Measurements from ENCODE around the gene ENTPD1.

The ENTPD1 gene

DNA sequence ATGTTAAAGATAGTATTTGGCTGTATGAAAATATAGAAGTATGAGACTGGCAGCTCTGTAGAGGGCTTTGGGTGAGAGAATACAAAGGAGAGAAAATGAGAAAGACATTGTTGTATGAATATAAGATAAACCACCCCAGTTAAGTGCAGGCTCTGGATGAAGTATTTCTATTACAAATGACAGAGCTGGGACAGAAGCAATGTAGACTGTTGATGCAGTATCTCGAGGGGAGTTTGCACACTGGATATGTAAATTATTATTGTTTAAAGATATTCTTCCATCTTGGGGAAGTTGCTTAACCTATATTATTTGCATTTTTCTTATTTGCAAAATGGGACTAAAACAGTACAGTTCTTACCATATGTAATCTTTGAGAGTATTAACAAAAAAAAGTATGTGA is 31.5 kb downstream of the ENTPD1 start:
- Histone ChIP-seq H3K4me1 (ENCODE audit: control insufficient read depth in 2 of 2, insufficient read depth in 1 of 2, low read depth in 1 of 2, low read length in 2 of 2) (peaks cover 0 to 6% of the 10 kb centered on the region in 2 donors), H3K9ac (ENCODE audit: low read depth, low read length, poor library complexity) (no peak overlapping the region), H3K36me3 (replicated peaks in 1 of 2; ENCODE audit: control insufficient read depth in 2 of 2, insufficient read depth in 2 of 2, low read length in 2 of 2) (no peaks in the 10 kb centered on the region), H3K27ac (replicated peaks; ENCODE audit: low read length) (no peak overlapping the region), H3K27me3 (ENCODE audit: control insufficient read depth in 3 of 3, insufficient read depth in 3 of 3, low read depth in 1 of 3, low read length in 3 of 3) (no peaks in the 10 kb centered on the region), H4K8ac (ENCODE audit: low read depth, low read length) (no peak overlapping the region), H3K4me3 (ENCODE audit: low read length in 2 of 2) (no peak overlapping the region), H2AK5ac (ENCODE audit: low read depth, low read length) (no peak overlapping the region), H3K4ac (ENCODE audit: low read length) (no peak overlapping the region), H3K4me2 (ENCODE audit: insufficient read depth, low read length, poor library complexity, severe bottlenecking) (no peak overlapping the region), H2BK5ac (ENCODE audit: low read length) (no peak overlapping the region), H2BK12ac (ENCODE audit: low read length) (no peak overlapping the region), H2BK15ac (ENCODE audit: low read length) (no peak overlapping the region), H3K79me1 (ENCODE audit: low read depth, low read length) (no peaks in the 10 kb centered on the region), H3K9me3 (replicated peaks in 1 of 2; ENCODE audit: control insufficient read depth in 2 of 2, insufficient read depth in 1 of 2, low read depth in 1 of 2, low read length in 2 of 2) (no peaks in the 10 kb centered on the region), H2BK120ac (ENCODE audit: low read depth, low read length) (no peak overlapping the region), H3K18ac (ENCODE audit: low read length) (no peak overlapping the region), H3K23ac (ENCODE audit: low read depth, low read length, poor library complexity) (no peak overlapping the region), H2AFZ (ENCODE audit: low read length) (no peak overlapping the region), H3K14ac (ENCODE audit: low read length) (no peak overlapping the region), H4K91ac (ENCODE audit: low read depth, low read length, poor library complexity) (no peak overlapping the region)
- WGBS, 2 donors (ENCODE audit: extremely low coverage in 2 of 2, insufficient read length in 2 of 2, insufficient replicate concordance in 1 of 2), result no CpG with 5 or more reads among the region's 1 CpG
- DNase-seq (ENCODE audit: low spot score), result no peak

DNA sequence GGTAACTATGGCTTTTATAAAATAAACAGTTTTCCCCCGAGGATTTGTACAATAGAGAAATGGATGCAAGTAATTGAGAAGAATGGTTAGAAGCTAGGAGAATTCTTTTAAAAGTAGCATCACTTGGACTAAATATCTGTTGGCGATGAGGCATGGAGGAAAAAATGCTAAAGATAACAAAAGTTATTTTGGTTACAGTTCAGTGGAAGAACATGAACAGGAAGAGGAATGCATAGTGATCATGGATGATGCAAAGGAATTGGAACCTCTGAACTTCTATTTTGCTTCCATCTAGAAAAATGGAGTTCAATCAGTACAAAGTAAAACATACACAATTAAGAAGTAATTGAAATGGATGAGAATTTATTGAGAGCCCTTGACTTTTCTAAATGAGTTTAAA is 32.9 kb downstream of the ENTPD1 start:
- no peaks in the 10 kb centered on the region for H3K27me3 ChIP-seq (ENCODE audit: control insufficient read depth in 3 of 3, insufficient read depth in 3 of 3, low read depth in 1 of 3, low read length in 3 of 3)
- no peak overlapping the region for H3K14ac ChIP-seq (ENCODE audit: low read length)
- no peak overlapping the region for H3K4ac ChIP-seq (ENCODE audit: low read length)
- H2BK15ac ChIP-seq (ENCODE audit: low read length), result no peak overlapping the region
- peaks cover 0 to 9% of the 10 kb centered on the region in 2 donors for H3K4me1 ChIP-seq (ENCODE audit: control insufficient read depth in 2 of 2, insufficient read depth in 1 of 2, low read depth in 1 of 2, low read length in 2 of 2)
- no peak overlapping the region for H3K23ac ChIP-seq (ENCODE audit: low read depth, low read length, poor library complexity)
- WGBS, 2 donors (ENCODE audit: extremely low coverage in 2 of 2, insufficient read length in 2 of 2, insufficient replicate concordance in 1 of 2), result no CpG with 5 or more reads among the region's 2 CpGs
- no peaks in the 10 kb centered on the region for H3K79me1 ChIP-seq (ENCODE audit: low read depth, low read length)
- H4K8ac ChIP-seq (ENCODE audit: low read depth, low read length), result no peak overlapping the region
- no peak overlapping the region for H4K91ac ChIP-seq (ENCODE audit: low read depth, low read length, poor library complexity)
- no peak overlapping the region for H3K27ac ChIP-seq (replicated peaks; ENCODE audit: low read length)
- no peaks in the 10 kb centered on the region for H3K36me3 ChIP-seq (replicated peaks in 1 of 2; ENCODE audit: control insufficient read depth in 2 of 2, insufficient read depth in 2 of 2, low read length in 2 of 2)
- no peak overlapping the region for H3K4me3 ChIP-seq (ENCODE audit: low read length in 2 of 2)
- H3K9ac ChIP-seq (ENCODE audit: low read depth, low read length, poor library complexity), result no peak overlapping the region
- H2BK5ac ChIP-seq (ENCODE audit: low read length), result no peak overlapping the region
- no peak overlapping the region for H2BK12ac ChIP-seq (ENCODE audit: low read length)
- H3K18ac ChIP-seq (ENCODE audit: low read length), result no peak overlapping the region
- no peak overlapping the region for H2BK120ac ChIP-seq (ENCODE audit: low read depth, low read length)
- no peak overlapping the region for H2AK5ac ChIP-seq (ENCODE audit: low read depth, low read length)
- no peaks in the 10 kb centered on the region for H3K9me3 ChIP-seq (replicated peaks in 1 of 2; ENCODE audit: control insufficient read depth in 2 of 2, insufficient read depth in 1 of 2, low read depth in 1 of 2, low read length in 2 of 2)
- no peak for DNase-seq (ENCODE audit: low spot score)
- H2AFZ ChIP-seq (ENCODE audit: low read length), result no peak overlapping the region
- no peak overlapping the region for H3K4me2 ChIP-seq (ENCODE audit: insufficient read depth, low read length, poor library complexity, severe bottlenecking)

DNA sequence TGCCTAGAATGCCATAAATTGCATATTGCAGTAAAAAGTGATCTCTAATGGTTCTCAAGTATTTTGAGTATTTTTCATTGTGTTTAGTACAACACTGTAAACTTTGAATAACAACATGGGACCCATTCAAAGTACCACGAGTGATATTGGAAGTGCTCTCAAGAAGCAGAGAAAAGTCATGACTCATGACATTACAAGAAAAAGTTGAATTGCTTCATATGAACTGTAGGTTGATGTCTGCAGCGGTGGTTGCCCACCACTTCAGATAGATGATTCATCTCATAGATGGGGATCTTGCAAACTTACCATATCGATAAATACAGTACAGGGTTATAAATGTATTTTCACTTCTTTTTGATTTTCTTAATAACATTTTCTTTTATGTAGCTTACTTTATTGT is 33.9 kb downstream of the ENTPD1 start:
- no peak overlapping the region for H3K9ac ChIP-seq (ENCODE audit: low read depth, low read length, poor library complexity)
- H3K79me1 ChIP-seq (ENCODE audit: low read depth, low read length), result no peaks in the 10 kb centered on the region
- H3K27ac ChIP-seq (replicated peaks; ENCODE audit: low read length), result no peak overlapping the region
- H4K8ac ChIP-seq (ENCODE audit: low read depth, low read length), result no peak overlapping the region
- H2AFZ ChIP-seq (ENCODE audit: low read length), result no peak overlapping the region
- H3K27me3 ChIP-seq (ENCODE audit: control insufficient read depth in 3 of 3, insufficient read depth in 3 of 3, low read depth in 1 of 3, low read length in 3 of 3), result no peaks in the 10 kb centered on the region
- H4K91ac ChIP-seq (ENCODE audit: low read depth, low read length, poor library complexity), result no peak overlapping the region
- H3K4me2 ChIP-seq (ENCODE audit: insufficient read depth, low read length, poor library complexity, severe bottlenecking), result no peak overlapping the region
- no peaks in the 10 kb centered on the region for H3K36me3 ChIP-seq (replicated peaks in 1 of 2; ENCODE audit: control insufficient read depth in 2 of 2, insufficient read depth in 2 of 2, low read length in 2 of 2)
- no peak overlapping the region for H3K18ac ChIP-seq (ENCODE audit: low read length)
- no peak for DNase-seq (ENCODE audit: low spot score)
- H2BK12ac ChIP-seq (ENCODE audit: low read length), result no peak overlapping the region
- no peak overlapping the region for H2AK5ac ChIP-seq (ENCODE audit: low read depth, low read length)
- no peak overlapping the region for H3K23ac ChIP-seq (ENCODE audit: low read depth, low read length, poor library complexity)
- no peaks in the 10 kb centered on the region for H3K9me3 ChIP-seq (replicated peaks in 1 of 2; ENCODE audit: control insufficient read depth in 2 of 2, insufficient read depth in 1 of 2, low read depth in 1 of 2, low read length in 2 of 2)
- H2BK5ac ChIP-seq (ENCODE audit: low read length), result no peak overlapping the region
- no peak overlapping the region for H2BK120ac ChIP-seq (ENCODE audit: low read depth, low read length)
- no peak overlapping the region for H3K14ac ChIP-seq (ENCODE audit: low read length)
- H2BK15ac ChIP-seq (ENCODE audit: low read length), result no peak overlapping the region
- WGBS, 2 donors (ENCODE audit: extremely low coverage in 2 of 2, insufficient read length in 2 of 2, insufficient replicate concordance in 1 of 2), result no CpG with 5 or more reads among the region's 3 CpGs
- H3K4me1 ChIP-seq (ENCODE audit: control insufficient read depth in 2 of 2, insufficient read depth in 1 of 2, low read depth in 1 of 2, low read length in 2 of 2), result peaks cover 0 to 7% of the 10 kb centered on the region in 2 donors
- no peak overlapping the region for H3K4me3 ChIP-seq (ENCODE audit: low read length in 2 of 2)
- no peak overlapping the region for H3K4ac ChIP-seq (ENCODE audit: low read length)

DNA sequence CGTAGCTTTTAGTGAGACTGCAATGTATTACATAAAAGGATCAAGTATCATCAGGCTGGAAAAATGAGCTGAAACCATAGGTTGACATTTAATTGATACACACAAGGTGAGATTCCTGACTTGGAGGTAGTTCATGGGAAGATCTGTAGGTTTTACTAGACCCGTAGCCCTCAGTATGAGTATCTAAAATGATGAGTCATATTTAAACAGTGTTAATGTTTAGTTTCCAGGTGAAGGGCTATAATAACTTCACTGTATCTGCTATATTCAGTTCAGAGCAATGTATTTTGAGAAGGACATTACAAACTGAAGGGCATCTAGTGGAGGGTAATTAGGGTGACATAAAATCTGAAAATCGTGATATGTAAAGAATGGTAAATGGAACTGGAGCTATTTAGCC is 35.0 kb downstream of the ENTPD1 start:
- H4K8ac ChIP-seq (ENCODE audit: low read depth, low read length), result no peak overlapping the region
- no peak overlapping the region for H3K27ac ChIP-seq (replicated peaks; ENCODE audit: low read length)
- DNase-seq (ENCODE audit: low spot score), result no peak
- H3K23ac ChIP-seq (ENCODE audit: low read depth, low read length, poor library complexity), result no peak overlapping the region
- no peaks in the 10 kb centered on the region for H3K9me3 ChIP-seq (replicated peaks in 1 of 2; ENCODE audit: control insufficient read depth in 2 of 2, insufficient read depth in 1 of 2, low read depth in 1 of 2, low read length in 2 of 2)
- H2BK5ac ChIP-seq (ENCODE audit: low read length), result no peak overlapping the region
- no peak overlapping the region for H3K4ac ChIP-seq (ENCODE audit: low read length)
- H3K9ac ChIP-seq (ENCODE audit: low read depth, low read length, poor library complexity), result no peak overlapping the region
- H3K27me3 ChIP-seq (ENCODE audit: control insufficient read depth in 3 of 3, insufficient read depth in 3 of 3, low read depth in 1 of 3, low read length in 3 of 3), result no peaks in the 10 kb centered on the region
- H2BK15ac ChIP-seq (ENCODE audit: low read length), result no peak overlapping the region
- no peak overlapping the region for H4K91ac ChIP-seq (ENCODE audit: low read depth, low read length, poor library complexity)
- H2BK120ac ChIP-seq (ENCODE audit: low read depth, low read length), result no peak overlapping the region
- no peak overlapping the region for H3K14ac ChIP-seq (ENCODE audit: low read length)
- H3K4me3 ChIP-seq (ENCODE audit: low read length in 2 of 2), result no peak overlapping the region
- no peak overlapping the region for H3K4me2 ChIP-seq (ENCODE audit: insufficient read depth, low read length, poor library complexity, severe bottlenecking)
- H2AK5ac ChIP-seq (ENCODE audit: low read depth, low read length), result no peak overlapping the region
- H3K4me1 ChIP-seq (ENCODE audit: control insufficient read depth in 2 of 2, insufficient read depth in 1 of 2, low read depth in 1 of 2, low read length in 2 of 2), result peaks cover 0 to 7% of the 10 kb centered on the region in 2 donors
- H2AFZ ChIP-seq (ENCODE audit: low read length), result no peak overlapping the region
- H2BK12ac ChIP-seq (ENCODE audit: low read length), result no peak overlapping the region
- no peak overlapping the region for H3K18ac ChIP-seq (ENCODE audit: low read length)
- no peaks in the 10 kb centered on the region for H3K36me3 ChIP-seq (replicated peaks in 1 of 2; ENCODE audit: control insufficient read depth in 2 of 2, insufficient read depth in 2 of 2, low read length in 2 of 2)
- WGBS, 2 donors (ENCODE audit: extremely low coverage in 2 of 2, insufficient read length in 2 of 2, insufficient replicate concordance in 1 of 2), result no CpG with 5 or more reads among the region's 3 CpGs
- H3K79me1 ChIP-seq (ENCODE audit: low read depth, low read length), result no peaks in the 10 kb centered on the region
